HG03135 (cell line): ENCODE measurements around the gene PTPRZ1.

Source experiments
- ATAC-seq: cut with Tn5 transposase; IDR thresholded peaks from one replicate; pipeline ENCODE4 v1.9.1; 2021; ENCODE audit warnings: mild to moderate bottlenecking, moderate library complexity; ENCODE audit not compliant: unreplicated experiment

PTPRZ1 gene

DNA sequence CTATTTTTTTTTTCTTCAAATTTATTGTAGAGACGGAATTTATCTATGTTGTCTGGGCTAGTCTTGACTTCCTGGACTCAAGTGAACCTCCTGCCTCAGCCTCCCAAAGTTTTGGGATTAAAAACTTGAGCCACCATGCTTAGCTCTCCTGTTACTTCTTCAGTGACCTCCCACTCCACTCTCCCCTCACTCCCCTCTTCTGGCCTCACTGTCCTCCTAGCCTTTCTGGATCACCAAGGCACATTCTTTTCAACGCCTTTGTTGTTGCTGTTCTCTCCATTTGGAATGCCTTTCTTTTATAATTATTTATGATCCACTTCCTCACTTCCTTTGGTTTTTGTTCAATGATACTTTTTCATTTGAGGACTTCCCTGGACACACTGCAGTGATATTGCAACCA, 17.9 kb downstream of the PTPRZ1 start:
- no peak for ATAC-seq

- ATAC-seq, result no peak
Observed at GRCh38 chr7:121891731-121892130, 18.8 kb downstream of the PTPRZ1 start.

DNA sequence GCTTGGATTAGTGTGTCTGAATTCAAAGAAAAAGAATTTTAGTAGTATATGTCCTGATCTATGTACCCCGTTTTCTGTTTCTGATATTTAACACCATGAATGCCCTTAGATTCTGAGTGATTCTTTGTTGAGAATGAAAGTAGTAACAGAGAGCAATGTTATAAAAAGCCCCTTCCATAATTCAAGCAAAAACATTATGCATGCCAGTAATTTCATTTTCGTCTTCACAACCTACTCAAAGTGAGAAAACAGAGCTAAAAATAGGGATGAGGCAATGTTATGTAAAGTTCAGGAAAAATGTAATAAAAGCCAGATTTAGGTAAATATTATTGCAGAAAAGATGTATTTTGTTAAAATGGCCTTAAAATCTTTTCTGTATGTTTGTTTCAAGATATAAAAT, 28.1 kb downstream of the PTPRZ1 start:
- ATAC-seq, result no peak

DNA sequence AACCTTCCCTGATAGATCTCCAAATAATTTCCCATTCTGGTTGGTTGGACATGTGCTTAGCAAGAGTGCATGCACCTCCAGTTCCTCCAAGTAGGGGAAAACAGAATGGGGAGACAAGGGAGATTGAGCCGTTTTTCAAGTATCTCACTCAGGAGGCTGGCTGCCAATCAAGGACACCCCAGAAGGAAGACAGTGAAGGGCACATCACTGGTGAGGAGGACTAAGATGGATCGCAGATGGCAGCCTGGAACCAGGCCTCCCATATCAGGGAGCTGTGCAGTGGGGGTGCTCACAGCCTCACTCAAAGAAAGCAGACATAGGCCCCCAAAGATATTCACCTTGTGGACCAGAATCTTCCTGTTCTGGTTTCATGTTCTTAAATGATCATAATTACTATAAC, 31.2 kb downstream of the PTPRZ1 start:
- no peak for ATAC-seq

- ATAC-seq, result no peak
Observed at GRCh38 chr7:121908042-121908441, 35.1 kb downstream of the PTPRZ1 start.

DNA sequence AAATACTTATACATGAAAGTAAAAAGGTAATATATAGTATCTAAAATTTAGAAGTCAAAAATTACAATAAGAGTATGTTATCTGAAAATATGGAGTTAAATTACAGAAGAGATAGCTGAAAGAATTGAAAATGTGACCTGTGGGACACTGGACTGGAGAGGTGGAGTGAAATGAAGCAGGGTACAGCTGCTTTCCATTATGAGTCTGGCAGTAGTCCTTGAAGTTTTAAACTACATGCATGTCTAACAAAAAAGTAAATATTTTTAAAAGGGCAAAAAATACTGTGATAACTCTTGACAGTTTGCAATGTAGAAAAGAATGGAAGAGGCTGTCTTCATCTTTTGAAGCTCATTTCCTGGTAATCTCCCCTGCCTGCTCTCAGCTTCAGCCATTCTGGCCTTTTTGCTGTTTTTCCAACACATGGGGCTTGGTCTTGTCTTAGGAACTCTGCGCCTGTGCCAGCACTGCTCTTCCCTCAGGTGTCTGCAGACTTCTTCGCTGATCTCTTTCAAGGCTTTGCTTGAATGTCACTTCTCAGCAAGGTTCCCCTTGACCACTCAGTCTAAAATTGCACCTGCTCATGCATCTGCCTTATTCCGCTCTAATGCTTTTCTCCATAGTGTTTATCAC, 36.9 kb downstream of the PTPRZ1 start:
- no peak for ATAC-seq

- no peak for ATAC-seq
Observed at GRCh38 chr7:121913947-121914675, 41.1 kb downstream of the PTPRZ1 start.

GRCh38 chr7:121914676-121915279, 41.8 kb downstream of the PTPRZ1 start:
- no peak for ATAC-seq

GRCh38 chr7:121916211-121916610, 43.2 kb downstream of the PTPRZ1 start:
- ATAC-seq, result no peak

DNA sequence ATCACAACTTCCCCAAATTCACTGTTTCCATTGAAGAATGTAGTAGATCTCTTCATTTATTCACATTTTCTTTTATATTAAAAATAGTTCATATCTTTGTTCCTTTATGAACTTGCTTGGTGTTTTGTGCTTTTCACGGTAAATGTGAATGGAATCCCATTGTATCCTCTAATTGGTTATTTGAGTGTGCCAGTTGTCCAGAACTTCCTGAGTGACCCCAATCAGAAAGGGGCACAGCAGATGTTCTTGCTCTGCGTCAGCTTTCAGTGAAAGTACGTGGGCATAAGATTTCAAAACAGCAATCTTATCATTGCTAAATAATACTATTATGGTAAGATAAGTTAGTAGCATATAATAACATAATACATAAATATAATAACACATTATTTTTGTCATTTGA, 47.0 kb downstream of the PTPRZ1 start:
- no peak for ATAC-seq

- ATAC-seq, result no peak
Observed at GRCh38 chr7:121924269-121925186, 51.6 kb downstream of the PTPRZ1 start.

GRCh38 chr7:121931149-121931902, 58.4 kb downstream of the PTPRZ1 start:
- ATAC-seq, result no peak

- ATAC-seq, result no peak
Observed at GRCh38 chr7:121932768-121933167, 59.8 kb downstream of the PTPRZ1 start.

DNA sequence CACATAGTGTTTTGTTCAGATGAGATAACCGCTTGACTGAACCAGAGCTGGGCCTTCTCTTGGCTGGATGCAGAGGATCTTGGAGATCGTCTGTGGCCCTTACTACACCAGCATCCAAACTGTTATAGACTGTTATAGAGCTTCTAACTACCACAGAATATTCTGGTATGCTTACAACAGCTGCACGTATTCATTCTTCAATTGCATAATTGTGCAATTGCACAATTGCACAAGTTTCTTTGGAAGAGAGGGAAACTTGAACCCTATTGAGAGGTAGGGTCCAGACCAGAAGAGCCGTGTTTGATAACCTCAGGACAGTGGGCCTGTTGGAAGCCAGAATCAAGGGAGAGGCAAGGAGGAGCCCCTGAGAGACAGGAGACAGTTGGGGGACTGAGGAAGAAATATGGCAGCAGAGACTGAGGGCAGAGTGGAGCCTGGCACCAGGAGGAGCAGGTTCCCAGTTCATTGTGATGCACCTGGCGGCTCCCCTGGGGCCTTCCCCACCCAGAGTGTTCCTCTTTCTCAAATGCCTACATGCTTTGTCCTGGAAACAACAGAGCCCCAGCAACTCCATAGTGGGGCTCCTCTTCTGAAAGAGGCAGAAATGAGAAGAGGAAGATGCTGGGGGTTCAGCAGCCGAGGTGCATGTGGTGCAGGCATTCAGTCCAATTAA, 64.1 kb downstream of the PTPRZ1 start:
- no peak for ATAC-seq

DNA sequence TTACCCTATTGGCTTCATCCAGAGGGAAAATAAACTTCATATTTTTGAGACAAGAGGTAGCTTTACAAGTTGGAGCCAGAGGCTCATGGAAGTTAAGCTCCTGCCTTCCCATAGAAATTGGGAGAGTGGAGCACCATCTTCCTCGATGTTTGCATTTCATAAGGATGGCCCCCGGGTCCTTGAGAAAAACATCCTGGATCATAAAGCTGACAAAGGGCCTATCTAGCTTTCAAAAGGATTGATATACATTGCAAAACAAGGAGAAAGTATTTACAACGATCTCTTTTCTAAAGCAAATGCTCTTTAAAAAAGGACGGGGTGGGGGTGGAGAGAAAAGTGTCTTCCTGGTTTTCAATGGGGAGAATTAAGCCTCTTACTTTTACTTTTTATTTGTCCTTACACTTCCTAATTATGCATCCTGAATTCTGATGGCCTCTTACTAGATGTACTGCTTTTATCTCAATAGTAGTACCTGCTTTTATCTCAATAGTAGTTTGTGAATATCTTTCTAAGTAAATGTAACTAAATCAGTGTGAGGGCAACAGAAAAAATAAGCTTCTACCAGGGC, 65.6 kb downstream of the PTPRZ1 start:
- no peak for ATAC-seq

DNA sequence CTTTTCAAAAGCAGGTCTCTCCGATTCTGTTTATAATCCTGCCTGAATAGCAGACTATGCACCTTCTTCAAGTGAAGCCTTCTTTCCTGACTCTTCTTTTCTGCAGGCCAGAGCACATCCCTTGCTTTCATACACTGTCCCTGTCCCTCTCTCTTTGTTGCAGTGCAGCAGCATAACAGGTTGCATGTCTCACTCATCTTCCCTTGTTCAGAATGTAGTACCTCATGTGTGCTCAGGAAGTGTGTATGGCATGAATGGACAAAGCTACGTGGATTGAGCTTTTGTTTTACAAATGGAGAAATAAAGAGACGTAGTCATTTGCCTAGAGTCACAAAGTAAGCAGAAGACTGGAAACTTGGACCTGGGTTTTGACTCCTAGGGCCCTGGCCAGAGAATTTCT, 68.0 kb downstream of the PTPRZ1 start:
- no peak for ATAC-seq

GRCh38 chr7:121941830-121942229, 68.9 kb downstream of the PTPRZ1 start:
- ATAC-seq, result no peak

DNA sequence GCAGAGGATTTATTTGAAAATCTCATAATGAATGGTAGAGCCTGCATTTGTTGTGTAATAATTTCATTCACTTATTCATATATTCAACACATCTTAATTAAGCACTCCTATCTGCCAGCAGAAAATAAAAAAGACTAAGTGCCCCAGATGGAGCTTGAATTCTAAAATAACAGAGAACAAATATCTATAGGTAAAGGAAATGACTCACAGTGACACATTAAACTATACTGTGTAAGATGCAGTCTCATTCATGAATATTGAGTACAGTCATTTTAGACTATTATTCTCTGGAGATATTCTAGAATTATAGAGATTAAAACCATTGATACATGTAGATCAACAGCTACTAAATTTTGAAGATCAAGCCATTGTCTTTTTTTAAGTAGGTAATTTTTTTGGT, 72.1 kb downstream of the PTPRZ1 start:
- ATAC-seq, result no peak

DNA sequence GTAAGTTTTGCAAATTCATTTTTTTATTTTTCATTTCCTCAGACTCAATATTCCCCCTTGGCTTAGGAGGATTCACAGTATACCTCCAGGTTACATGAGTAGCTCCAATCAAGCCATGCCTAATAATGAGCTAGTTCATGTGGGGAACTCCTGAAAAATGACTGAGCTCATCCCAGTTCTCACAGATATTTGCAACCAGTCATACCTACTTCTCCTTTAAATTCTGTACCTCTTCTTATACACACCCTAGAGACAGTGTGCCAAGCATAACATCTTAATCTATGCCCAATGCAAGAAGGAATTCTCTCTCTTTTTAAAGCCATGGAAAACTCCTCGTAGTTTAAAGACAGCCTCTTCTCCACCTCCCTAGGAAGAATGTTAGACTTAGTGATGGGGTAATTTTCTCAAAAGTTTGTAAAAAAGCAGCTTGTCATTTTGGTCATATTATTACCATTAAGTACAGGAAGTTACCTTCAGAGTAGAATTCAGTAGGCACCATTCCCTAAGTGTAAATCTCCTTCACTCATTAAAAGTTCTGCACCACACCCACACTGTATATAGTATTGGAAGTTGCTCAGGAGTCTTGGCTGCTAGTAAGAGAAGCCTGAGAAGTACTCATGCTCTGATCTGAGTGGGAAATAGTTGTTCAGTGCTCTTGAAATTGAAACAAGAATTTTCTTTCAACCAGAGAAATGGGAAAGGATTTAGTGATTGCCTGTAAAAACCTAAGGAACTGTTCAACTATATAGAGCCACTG, 72.7 kb downstream of the PTPRZ1 start:
- ATAC-seq, result no peak
